ENCODE results near the gene DIRAS2. TPM values are rescaled to one million over a fixed set of nuclear protein-coding genes. Genes with fewer than 3 reads are reported as not detected.

The DIRAS2 gene
- total and polyA plus RNA-seq, 2 donors (not counting 1 experiment from before 2014, with no cell fraction given) = not detected

DNA sequence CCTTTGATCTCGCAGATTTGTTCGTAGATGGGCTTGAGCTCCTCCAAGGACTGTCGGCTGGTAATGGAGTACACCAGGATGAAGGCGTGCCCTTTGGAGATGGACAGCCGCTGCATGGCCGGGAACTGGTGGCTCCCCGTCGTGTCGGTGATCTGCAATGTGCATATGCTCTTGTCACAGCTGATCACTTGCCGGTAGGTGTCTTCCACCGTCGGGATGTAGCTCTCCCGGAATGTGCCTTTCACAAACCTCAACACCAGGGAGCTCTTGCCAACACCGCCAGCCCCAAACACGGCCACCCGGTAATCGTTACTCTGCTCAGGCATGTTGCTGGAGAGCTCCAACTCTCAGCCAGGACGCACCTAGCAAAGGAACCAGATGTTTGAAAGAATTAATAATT lies 29.1 kb downstream of the DIRAS2 start:
- 97% methylated on average over 13 of the region's 18 CpGs for WGBS (ENCODE audit: insufficient coverage)
- Histone ChIP-seq H3K36me3 (replicated peaks in 1 of 2; ENCODE audit: control extremely low read depth in 1 of 2, control insufficient read depth in 1 of 2, extremely low read depth in 1 of 2, insufficient read depth in 2 of 2, low read length in 1 of 2) (no peaks in the 10 kb centered on the region), H2AFZ (ENCODE audit: insufficient read depth, low read depth, low read length, poor library complexity, severe bottlenecking) (no peak overlapping the region), H3K79me2 (ENCODE audit: control insufficient read depth, insufficient read depth, low read length) (no peaks in the 10 kb centered on the region), H3K4me2 (replicated peaks; ENCODE audit: low read depth, low read length, poor library complexity, severe bottlenecking) (no peak overlapping the region), H4K20me1 (ENCODE audit: control insufficient read depth, insufficient read depth, low read length, poor library complexity, severe bottlenecking) (no peaks in the 10 kb centered on the region), H3K9me3 (ENCODE audit: control extremely low read depth in 1 of 3, control insufficient read depth in 2 of 3, insufficient read depth in 1 of 3, low read length in 2 of 3) (no peaks in the 10 kb centered on the region), H3K9ac (ENCODE audit: low read length) (no peak overlapping the region), H3K4me3 (ENCODE audit: control extremely low read depth in 1 of 5, extremely low read depth in 1 of 5, insufficient read depth in 1 of 5, low read depth in 2 of 5, low read length in 4 of 5) (no peak overlapping the region), H3K27ac (ENCODE audit: low read length in 2 of 2) (no peak overlapping the region), H3K27me3 (replicated peaks in 1 of 4; ENCODE audit: control extremely low read depth in 1 of 4, control insufficient read depth in 3 of 4, insufficient read depth in 4 of 4, low read length in 3 of 4) (peaks cover 0 to 6% (median 2%) of the 10 kb centered on the region in 4 experiments), H3K4me1 (ENCODE audit: control insufficient read depth in 2 of 2, insufficient read depth in 2 of 2, low read length in 2 of 2) (no peaks in the 10 kb centered on the region)
- intact Hi-C loops (cut with micrococcal nuclease) = no loop called here
- ChIA-PET POLR2A (no interaction called here), CTCF (no interaction called here)
- TF ChIP-seq, protein P1, sequence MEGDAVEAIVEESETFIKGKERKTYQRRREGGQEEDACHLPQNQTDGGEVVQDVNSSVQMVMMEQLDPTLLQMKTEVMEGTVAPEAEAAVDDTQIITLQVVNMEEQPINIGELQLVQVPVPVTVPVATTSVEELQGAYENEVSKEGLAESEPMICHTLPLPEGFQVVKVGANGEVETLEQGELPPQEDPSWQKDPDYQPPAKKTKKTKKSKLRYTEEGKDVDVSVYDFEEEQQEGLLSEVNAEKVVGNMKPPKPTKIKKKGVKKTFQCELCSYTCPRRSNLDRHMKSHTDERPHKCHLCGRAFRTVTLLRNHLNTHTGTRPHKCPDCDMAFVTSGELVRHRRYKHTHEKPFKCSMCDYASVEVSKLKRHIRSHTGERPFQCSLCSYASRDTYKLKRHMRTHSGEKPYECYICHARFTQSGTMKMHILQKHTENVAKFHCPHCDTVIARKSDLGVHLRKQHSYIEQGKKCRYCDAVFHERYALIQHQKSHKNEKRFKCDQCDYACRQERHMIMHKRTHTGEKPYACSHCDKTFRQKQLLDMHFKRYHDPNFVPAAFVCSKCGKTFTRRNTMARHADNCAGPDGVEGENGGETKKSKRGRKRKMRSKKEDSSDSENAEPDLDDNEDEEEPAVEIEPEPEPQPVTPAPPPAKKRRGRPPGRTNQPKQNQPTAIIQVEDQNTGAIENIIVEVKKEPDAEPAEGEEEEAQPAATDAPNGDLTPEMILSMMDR (IDR thresholded peaks at IDR 0.05) = no peak
- no peak for TF ChIP-seq EZH2 (IDR thresholded peaks at IDR 0.05; ENCODE audit: borderline replicate concordance, insufficient read depth, low read depth, low read length, poor library complexity, severe bottlenecking)
- Mint-ChIP-seq H3K27ac (no peak overlapping the region), H3K27me3 (peaks cover 59% of the 10 kb centered on the region), H3K4me3 (no peak overlapping the region), H3K4me1 (no peaks in the 10 kb centered on the region), H3K9me3 (ENCODE audit: insufficient read depth) (no peaks in the 10 kb centered on the region)
- no peak for DNase-seq
- no peak for ATAC-seq (ENCODE audit: low read depth)

DNA sequence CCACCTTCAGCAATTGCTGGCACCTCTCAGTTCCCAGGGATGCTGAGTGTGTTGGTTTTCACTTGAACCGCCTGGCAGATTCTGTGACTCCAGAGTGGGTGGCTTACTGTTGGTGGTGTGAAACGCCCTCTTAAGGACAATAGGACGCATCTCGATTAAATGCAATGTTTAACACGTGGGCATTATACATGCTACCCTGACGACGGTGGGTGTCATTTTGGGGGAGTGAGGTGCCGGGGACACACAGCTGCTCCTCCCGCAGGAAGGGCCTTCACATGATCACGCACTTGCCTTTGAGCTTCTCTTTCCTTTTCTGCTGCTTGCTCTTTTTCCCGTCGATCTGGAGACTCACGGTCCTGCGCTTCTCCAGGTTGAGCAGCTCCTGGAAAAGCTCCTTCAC lies 29.7 kb downstream of the DIRAS2 start:
- no peaks in the 10 kb centered on the region for H3K36me3 ChIP-seq (replicated peaks in 1 of 2; ENCODE audit: control extremely low read depth in 1 of 2, control insufficient read depth in 1 of 2, extremely low read depth in 1 of 2, insufficient read depth in 2 of 2, low read length in 1 of 2)
- Mint-ChIP-seq H3K27ac (no peak overlapping the region), H3K4me3 (no peak overlapping the region), H3K9me3 (ENCODE audit: insufficient read depth) (no peaks in the 10 kb centered on the region), H3K4me1 (no peaks in the 10 kb centered on the region), H3K27me3 (peaks cover 57% of the 10 kb centered on the region)
- H4K20me1 ChIP-seq (ENCODE audit: control insufficient read depth, insufficient read depth, low read length, poor library complexity, severe bottlenecking) = no peaks in the 10 kb centered on the region
- ChIA-PET CTCF (no interaction called here), POLR2A (no interaction called here)
- DNase-seq (no peak), ATAC-seq (ENCODE audit: low read depth) (no peak)
- intact Hi-C loops (cut with micrococcal nuclease) = no loop called here
- H3K79me2 ChIP-seq (ENCODE audit: control insufficient read depth, insufficient read depth, low read length) = no peaks in the 10 kb centered on the region
- no peak overlapping the region for H3K27ac ChIP-seq (ENCODE audit: low read length in 2 of 2)
- H2AFZ ChIP-seq (ENCODE audit: insufficient read depth, low read depth, low read length, poor library complexity, severe bottlenecking) = no peak overlapping the region
- H3K9me3 ChIP-seq (ENCODE audit: control extremely low read depth in 1 of 3, control insufficient read depth in 2 of 3, insufficient read depth in 1 of 3, low read length in 2 of 3) = no peaks in the 10 kb centered on the region
- WGBS (ENCODE audit: insufficient coverage) = 91% methylated on average over 14 of the region's 14 CpGs
- peaks cover 0 to 6% (median 2%) of the 10 kb centered on the region in 4 experiments for H3K27me3 ChIP-seq (replicated peaks in 1 of 4; ENCODE audit: control extremely low read depth in 1 of 4, control insufficient read depth in 3 of 4, insufficient read depth in 4 of 4, low read length in 3 of 4)
- no peak overlapping the region for H3K4me2 ChIP-seq (replicated peaks; ENCODE audit: low read depth, low read length, poor library complexity, severe bottlenecking)
- no peak overlapping the region for H3K4me3 ChIP-seq (ENCODE audit: control extremely low read depth in 1 of 5, extremely low read depth in 1 of 5, insufficient read depth in 1 of 5, low read depth in 2 of 5, low read length in 4 of 5)
- no peaks in the 10 kb centered on the region for H3K4me1 ChIP-seq (ENCODE audit: control insufficient read depth in 2 of 2, insufficient read depth in 2 of 2, low read length in 2 of 2)
- TF ChIP-seq, protein P1 (IDR thresholded peaks at IDR 0.05) = no peak
- no peak for TF ChIP-seq EZH2 (IDR thresholded peaks at IDR 0.05; ENCODE audit: borderline replicate concordance, insufficient read depth, low read depth, low read length, poor library complexity, severe bottlenecking)
- H3K9ac ChIP-seq (ENCODE audit: low read length) = no peak overlapping the region
